Spleen (tissue), 7 donors: ENCODE results near the gene DALRD3.
"Not testable (repeated sequence)": the region's sequence is repeated elsewhere in the genome, so short reads cannot be mapped to it uniquely, and the experiment has no call there.

Experiments used
- POLR2A ChIP-seq, 3 donors: fragments of 450-650 bp; IDR thresholded peaks; one replicate each; pipeline ENCODE4 v1.5.1; 2017; ENCODE audit warnings: antibody characterized with exemption in 3 of 3, mild to moderate bottlenecking in 1 of 3
- POLR2AphosphoS5 ChIP-seq, 3 donors: sonication (generic); formaldehyde crosslinking; IDR thresholded peaks; one replicate each; pipeline ENCODE4 v1.5.1; 2017; ENCODE audit warnings: antibody characterized with exemption in 3 of 3
- TF ChIP-seq, protein P1 (sequence below), 11 experiments: fragments of 200-600 bp in 7 of 11; fragments of 450-650 bp in 4 of 11; sonication (generic) in 4 of 11; IDR thresholded peaks in 8 of 11; conservative IDR thresholded peaks in 3 of 11; 1 replicate in 7 of 11; 2 replicates in 4 of 11; pipeline versions ENCODE4 v1.4.0 to v1.8.0; 2016 to 2021; ENCODE audit warnings: antibody characterized with exemption in 11 of 11, inconsistent platforms in 4 of 11, mild to moderate bottlenecking in 1 of 11
- donor health status: DM: no; HTN: no; CAD: no; lungs with moderate emphysema.
- donor health status: DM: no; HTN: no; CAD: no.
- donor health status: DM: no; HTN: no; CAD: no.

- TF ChIP-seq, protein P1, sequence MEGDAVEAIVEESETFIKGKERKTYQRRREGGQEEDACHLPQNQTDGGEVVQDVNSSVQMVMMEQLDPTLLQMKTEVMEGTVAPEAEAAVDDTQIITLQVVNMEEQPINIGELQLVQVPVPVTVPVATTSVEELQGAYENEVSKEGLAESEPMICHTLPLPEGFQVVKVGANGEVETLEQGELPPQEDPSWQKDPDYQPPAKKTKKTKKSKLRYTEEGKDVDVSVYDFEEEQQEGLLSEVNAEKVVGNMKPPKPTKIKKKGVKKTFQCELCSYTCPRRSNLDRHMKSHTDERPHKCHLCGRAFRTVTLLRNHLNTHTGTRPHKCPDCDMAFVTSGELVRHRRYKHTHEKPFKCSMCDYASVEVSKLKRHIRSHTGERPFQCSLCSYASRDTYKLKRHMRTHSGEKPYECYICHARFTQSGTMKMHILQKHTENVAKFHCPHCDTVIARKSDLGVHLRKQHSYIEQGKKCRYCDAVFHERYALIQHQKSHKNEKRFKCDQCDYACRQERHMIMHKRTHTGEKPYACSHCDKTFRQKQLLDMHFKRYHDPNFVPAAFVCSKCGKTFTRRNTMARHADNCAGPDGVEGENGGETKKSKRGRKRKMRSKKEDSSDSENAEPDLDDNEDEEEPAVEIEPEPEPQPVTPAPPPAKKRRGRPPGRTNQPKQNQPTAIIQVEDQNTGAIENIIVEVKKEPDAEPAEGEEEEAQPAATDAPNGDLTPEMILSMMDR (IDR thresholded peaks at IDR 0.05 in 8 of 11, conservative IDR thresholded peaks at IDR 0.05 in 3 of 11), result not testable (repeated sequence)
- TF ChIP-seq POLR2A, POLR2AphosphoS5 (IDR thresholded peaks at IDR 0.05): not testable (repeated sequence)
These were observed 9.8 kb downstream of the DALRD3 start for GRCh38 chr3:49008627-49009026.
